IgD-negative memory B cell (primary cell): Measurements from ENCODE around the gene CARMIL3. TPM values are rescaled to one million over a fixed set of nuclear protein-coding genes. Genes with fewer than 3 reads are reported as not detected.
A peak's percentile ranks its signal among the peaks of the same experiment; 100 is the strongest.
"Not testable (repeated sequence)": the region's sequence is repeated elsewhere in the genome, so short reads cannot be mapped to it uniquely, and the experiment has no call there.

ENCODE experiments used
- H3K27ac Mint-ChIP-seq, 3 donors: one replicate each; pipeline ENCODE4 v1.8.0; 2020 to 2022; ENCODE audit warnings: mild to moderate bottlenecking in 3 of 3, mixed read lengths in 3 of 3, moderate library complexity in 1 of 3
- H3K27me3 Mint-ChIP-seq: one replicate; pipeline ENCODE4 v1.8.0; 2021; ENCODE audit warnings: mixed read lengths
- H3K36me3 Mint-ChIP-seq: one replicate; pipeline ENCODE4 v1.8.0; 2020; ENCODE audit warnings: mild to moderate bottlenecking, mixed read lengths
- H3K4me1 Mint-ChIP-seq, 3 donors: one replicate each; pipeline ENCODE4 v1.8.0; 2020 to 2022; ENCODE audit warnings: mixed read lengths in 3 of 3, mild to moderate bottlenecking in 1 of 3
- H3K4me3 Mint-ChIP-seq, 4 donors: one replicate each; pipeline ENCODE4 v1.8.0; 2020 to 2022; ENCODE audit warnings: mild to moderate bottlenecking in 4 of 4, mixed read lengths in 4 of 4, moderate library complexity in 3 of 4
- H3K9me3 Mint-ChIP-seq, 3 donors: one replicate each; pipeline ENCODE4 v1.8.0; 2020 to 2021; ENCODE audit warnings: mixed read lengths in 3 of 3, mild to moderate bottlenecking in 1 of 3
- polyA plus RNA-seq: library from polyadenylated mRNA; unstranded; fragments of 300-500 nt; fragmentation: Illumina TruSeq; gene quantifications from one replicate; pipeline ENCODE4 v1.2.3, GENCODE V29; 2021

The CARMIL3 gene
- polyA plus RNA-seq, 1 donor from 2014 or later: 0.35 TPM

- H3K36me3 Mint-ChIP-seq, H3K9me3 Mint-ChIP-seq, H3K27ac Mint-ChIP-seq, H3K4me3 Mint-ChIP-seq, H3K27me3 Mint-ChIP-seq, H3K4me1 Mint-ChIP-seq: not testable (repeated sequence)
These were observed 20.5 kb upstream of the CARMIL3 start for GRCh38 chr14:24031331-24031730.

GRCh38 chr14:24032727-24033418, 18.9 kb upstream of the CARMIL3 start:
- peaks cover 5 to 9% (median 8%) of the 10 kb centered on the region in 3 donors for H3K4me1 Mint-ChIP-seq
- peaks cover 2% of the 10 kb centered on the region for H3K36me3 Mint-ChIP-seq
- H3K27me3 Mint-ChIP-seq: no peaks in the 10 kb centered on the region
- H3K27ac Mint-ChIP-seq: no peak overlapping the region
- H3K4me3 Mint-ChIP-seq: peak overlapping the region in 2 of 4 donors; percentile 43 to 56
- H3K9me3 Mint-ChIP-seq: peaks cover 0 to 4% (median 3%) of the 10 kb centered on the region in 3 donors

GRCh38 chr14:24035769-24036168, 16.0 kb upstream of the CARMIL3 start:
- H3K36me3 Mint-ChIP-seq, H3K27me3 Mint-ChIP-seq, H3K4me1 Mint-ChIP-seq, H3K9me3 Mint-ChIP-seq: not testable (repeated sequence)
- H3K4me3 Mint-ChIP-seq: peak overlapping the region; percentile 77 to 99 (median 94)
- peak overlapping the region in 2 of 3 donors; percentile 67 for H3K27ac Mint-ChIP-seq

- Mint-ChIP-seq H3K27ac (peak overlapping the region in 2 of 3 donors; percentile 67 to 74), H3K36me3 (peaks cover 2% of the 10 kb centered on the region), H3K27me3 (no peaks in the 10 kb centered on the region), H3K9me3 (peaks cover 0 to 3% (median 0%) of the 10 kb centered on the region in 3 donors), H3K4me1 (peaks cover 5 to 9% (median 8%) of the 10 kb centered on the region in 3 donors), H3K4me3 (peak overlapping the region; percentile 92 to 99 (median 94))
These were observed 15.4 kb upstream of the CARMIL3 start for GRCh38 chr14:24036169-24036962.

GRCh38 chr14:24036963-24037657, 14.7 kb upstream of the CARMIL3 start:
- not testable (repeated sequence) for H3K4me1 Mint-ChIP-seq, H3K27me3 Mint-ChIP-seq, H3K9me3 Mint-ChIP-seq, H3K36me3 Mint-ChIP-seq
- Mint-ChIP-seq H3K4me3 (peak overlapping the region; percentile 92 to 99 (median 94)), H3K27ac (peak overlapping the region in 1 of 3 donors; percentile 74)

GRCh38 chr14:24037658-24038037, 14.2 kb upstream of the CARMIL3 start:
- Mint-ChIP-seq H3K9me3 (peaks cover 0 to 3% (median 0%) of the 10 kb centered on the region in 3 donors), H3K36me3 (no peaks in the 10 kb centered on the region), H3K27me3 (no peaks in the 10 kb centered on the region), H3K4me3 (no peak overlapping the region), H3K27ac (no peak overlapping the region), H3K4me1 (peaks cover 5 to 9% (median 8%) of the 10 kb centered on the region in 3 donors)

GRCh38 chr14:24038686-24039085, 13.1 kb upstream of the CARMIL3 start:
- H3K4me3 Mint-ChIP-seq: peak overlapping the region in 1 of 4 donors; percentile 19
- H3K27me3 Mint-ChIP-seq: no peaks in the 10 kb centered on the region
- H3K36me3 Mint-ChIP-seq: no peaks in the 10 kb centered on the region
- H3K4me1 Mint-ChIP-seq: peaks cover 5 to 9% (median 8%) of the 10 kb centered on the region in 3 donors
- H3K27ac Mint-ChIP-seq: no peak overlapping the region
- H3K9me3 Mint-ChIP-seq: no peaks in the 10 kb centered on the region

GRCh38 chr14:24040692-24041091, 11.1 kb upstream of the CARMIL3 start:
- H3K4me1 Mint-ChIP-seq: peaks cover 5 to 9% (median 8%) of the 10 kb centered on the region in 3 donors

GRCh38 chr14:24042746-24043145, 9.1 kb upstream of the CARMIL3 start:
- Mint-ChIP-seq H3K27ac (no peak overlapping the region), H3K9me3 (no peaks in the 10 kb centered on the region), H3K27me3 (no peaks in the 10 kb centered on the region)

More at GRCh38 chr14:24040692-24041091, 11.1 kb upstream of the CARMIL3 start:
- no peak overlapping the region for H3K4me3 Mint-ChIP-seq
- no peak overlapping the region for H3K27ac Mint-ChIP-seq
- H3K27me3 Mint-ChIP-seq: no peaks in the 10 kb centered on the region
- H3K9me3 Mint-ChIP-seq: no peaks in the 10 kb centered on the region
- no peaks in the 10 kb centered on the region for H3K36me3 Mint-ChIP-seq

GRCh38 chr14:24049002-24049401, 2.8 kb upstream of the CARMIL3 start:
- not testable (repeated sequence) for H3K9me3 Mint-ChIP-seq, H3K36me3 Mint-ChIP-seq, H3K27me3 Mint-ChIP-seq
- peak overlapping the region in 1 of 3 donors; percentile 73 for H3K27ac Mint-ChIP-seq
- H3K4me1 Mint-ChIP-seq: peaks cover 22 to 26% (median 26%) of the 10 kb centered on the region in 3 donors
- peak overlapping the region in 3 of 4 donors; percentile 8 to 61 (median 41) for H3K4me3 Mint-ChIP-seq

More at GRCh38 chr14:24042746-24043145, 9.1 kb upstream of the CARMIL3 start:
- H3K36me3 Mint-ChIP-seq: no peaks in the 10 kb centered on the region
- H3K4me1 Mint-ChIP-seq: no peaks in the 10 kb centered on the region
- no peak overlapping the region for H3K4me3 Mint-ChIP-seq

GRCh38 chr14:24050753-24051152, 1.1 kb upstream of the CARMIL3 start:
- not testable (repeated sequence) for H3K36me3 Mint-ChIP-seq, H3K9me3 Mint-ChIP-seq, H3K27me3 Mint-ChIP-seq
- H3K4me1 Mint-ChIP-seq: peaks cover 22 to 26% (median 26%) of the 10 kb centered on the region in 3 donors
- peak overlapping the region; percentile 77 to 93 (median 92) for H3K27ac Mint-ChIP-seq
- H3K4me3 Mint-ChIP-seq: peak overlapping the region; percentile 83 to 94 (median 88)

GRCh38 chr14:24051176-24051788, 527 bp upstream of the CARMIL3 start:
- H3K4me3 Mint-ChIP-seq: peak overlapping the region; percentile 83 to 94 (median 88)
- H3K9me3 Mint-ChIP-seq: no peaks in the 10 kb centered on the region

GRCh38 chr14:24052656-24053547, 1.1 kb downstream of the CARMIL3 start:
- peak overlapping the region; percentile 66 to 84 (median 82) for H3K4me3 Mint-ChIP-seq
- peak overlapping the region in 2 of 3 donors; percentile 11 to 16 for H3K27ac Mint-ChIP-seq
- peaks cover 3% of the 10 kb centered on the region for H3K36me3 Mint-ChIP-seq
- H3K27me3 Mint-ChIP-seq: no peaks in the 10 kb centered on the region
- no peaks in the 10 kb centered on the region for H3K9me3 Mint-ChIP-seq
- peaks cover 22 to 26% (median 26%) of the 10 kb centered on the region in 3 donors for H3K4me1 Mint-ChIP-seq

More at GRCh38 chr14:24051176-24051788, 527 bp upstream of the CARMIL3 start:
- Mint-ChIP-seq H3K27ac (peak overlapping the region; percentile 77 to 93 (median 92)), H3K4me1 (peaks cover 22 to 26% (median 26%) of the 10 kb centered on the region in 3 donors), H3K27me3 (no peaks in the 10 kb centered on the region), H3K36me3 (peaks cover under 1% of the 10 kb centered on the region)
